Astrocyte (in vitro differentiated cells and primary cell): ENCODE measurements around the gene ARHGAP20.

Experiments used
- CTCF ChIP-seq: IDR thresholded peaks from 2 replicates; pipeline ENCODE4 v1.5.1; 2011; ENCODE audit warnings: low read depth, mild to moderate bottlenecking, inconsistent platforms, low read length, moderate library complexity; ENCODE audit not compliant: insufficient read depth
- EZH2 ChIP-seq: IDR thresholded peaks from 2 replicates; pipeline ENCODE4 v1.6.1; 2012; ENCODE audit warnings: mild to moderate bottlenecking, low read length, inconsistent platforms; ENCODE audit not compliant: insufficient read depth

DNA sequence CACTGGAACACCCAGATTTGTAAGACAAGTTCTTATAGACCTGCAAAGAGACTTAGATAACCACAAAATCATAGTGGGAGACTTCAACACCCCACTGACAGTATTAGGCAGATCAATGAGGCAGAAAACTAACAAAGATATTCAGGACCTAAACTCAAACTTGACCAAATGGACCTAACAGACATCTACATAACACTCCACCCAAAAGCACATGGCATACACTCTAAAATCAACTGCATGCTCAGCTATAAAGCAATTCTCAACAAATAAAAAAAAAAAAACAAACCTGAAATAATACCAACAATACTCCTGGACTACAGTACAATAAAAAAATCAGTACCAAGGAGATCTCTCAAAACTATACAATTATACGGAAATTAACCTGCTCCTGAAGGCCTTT, 167.5 kb downstream of the ARHGAP20 start:
- TF ChIP-seq EZH2 (no peak), CTCF (no peak)
